ENCODE measurements around the gene NAV3.
"Not testable (repeated sequence)": the region's sequence is repeated elsewhere in the genome, so short reads cannot be mapped to it uniquely, and the experiment has no call there.

Gene NAV3

GRCh38 chr12:78257662-78258061 lies 427.0 kb downstream of the NAV3 start:
- DNase-seq (ENCODE audit: low read depth, low spot score), result not testable (repeated sequence)

- DNase-seq (ENCODE audit: low read depth, low spot score), result no peak
Measured at GRCh38 chr12:78260976-78261375, 430.3 kb downstream of the NAV3 start.

GRCh38 chr12:78261901-78262300 lies 431.2 kb downstream of the NAV3 start:
- no peak for DNase-seq (ENCODE audit: low read depth, low spot score)
